ENCODE data around the gene FXYD3. TPM values are rescaled to one million over a fixed set of nuclear protein-coding genes. Genes with fewer than 3 reads are reported as not detected.

The FXYD3 gene
- total RNA-seq, 1 donor from 2014 or later = not detected

- Histone ChIP-seq H3K9ac (no peak overlapping the region), H3F3A (ENCODE audit: low read depth) (no peaks in the 10 kb centered on the region), H2AFZ (replicated peaks) (no peak overlapping the region), H3K27ac (no peak overlapping the region), H3K9me3 (ENCODE audit: low read depth) (no peaks in the 10 kb centered on the region), H3K4me1 (no peaks in the 10 kb centered on the region), H3K4me3 (no peak overlapping the region), H4K20me1 (ENCODE audit: low read depth) (no peaks in the 10 kb centered on the region), H3K36me3 (no peaks in the 10 kb centered on the region), H3K27me3 (peaks cover 4% of the 10 kb centered on the region), H3K4me2 (no peak overlapping the region), H3K79me2 (ENCODE audit: low read depth) (no peaks in the 10 kb centered on the region)
- Mint-ChIP-seq H3K4me3 (no peak overlapping the region), H3K27ac (no peak overlapping the region), H3K9me3 (peaks cover 4% of the 10 kb centered on the region), H3K36me3 (no peaks in the 10 kb centered on the region), H3K4me1 (no peaks in the 10 kb centered on the region), H3K27me3 (ENCODE audit: insufficient read depth, low read depth) (peaks cover 10% of the 10 kb centered on the region)
- TF ChIP-seq CTCF (IDR thresholded peaks at IDR 0.05) (no peak), EZH2 (IDR thresholded peaks at IDR 0.05) (no peak), EZH2phosphoT487 (IDR thresholded peaks at IDR 0.05) (no peak)
- no peak for DNase-seq (ENCODE audit: low spot score)
Measured at GRCh38 chr19:35085947-35086346, 29.7 kb upstream of the FXYD3 start.

GRCh38 chr19:35086455-35086854 lies 29.2 kb upstream of the FXYD3 start:
- DNase-seq (ENCODE audit: low spot score) = no peak
- Mint-ChIP-seq H3K27ac (no peak overlapping the region), H3K4me1 (no peaks in the 10 kb centered on the region), H3K36me3 (no peaks in the 10 kb centered on the region), H3K9me3 (peaks cover 4% of the 10 kb centered on the region), H3K4me3 (no peak overlapping the region), H3K27me3 (ENCODE audit: insufficient read depth, low read depth) (peaks cover 10% of the 10 kb centered on the region)
- Histone ChIP-seq H4K20me1 (ENCODE audit: low read depth) (no peaks in the 10 kb centered on the region), H3K9ac (no peak overlapping the region), H2AFZ (replicated peaks) (no peak overlapping the region), H3K4me2 (no peak overlapping the region), H3K27me3 (peaks cover 8% of the 10 kb centered on the region), H3K4me1 (no peaks in the 10 kb centered on the region), H3K27ac (no peak overlapping the region), H3F3A (ENCODE audit: low read depth) (no peaks in the 10 kb centered on the region), H3K9me3 (ENCODE audit: low read depth) (no peaks in the 10 kb centered on the region), H3K4me3 (no peak overlapping the region), H3K79me2 (ENCODE audit: low read depth) (no peaks in the 10 kb centered on the region), H3K36me3 (no peaks in the 10 kb centered on the region)
- TF ChIP-seq EZH2 (IDR thresholded peaks at IDR 0.05) = no peak
- no peak for TF ChIP-seq CTCF (IDR thresholded peaks at IDR 0.05)

GRCh38 chr19:35087393-35087792 lies 28.2 kb upstream of the FXYD3 start:
- no peak overlapping the region for H3K4me2 ChIP-seq
- H3K9me3 ChIP-seq (ENCODE audit: low read depth) = no peaks in the 10 kb centered on the region
- Mint-ChIP-seq H3K27ac (peak overlapping the region; percentile 27), H3K27me3 (ENCODE audit: insufficient read depth, low read depth) (peaks cover 8% of the 10 kb centered on the region), H3K36me3 (no peaks in the 10 kb centered on the region), H3K9me3 (peaks cover 3% of the 10 kb centered on the region), H3K4me3 (no peak overlapping the region), H3K4me1 (no peaks in the 10 kb centered on the region)
- TF ChIP-seq EZH2phosphoT487 (IDR thresholded peaks at IDR 0.05) = no peak
- TF ChIP-seq CTCF (IDR thresholded peaks at IDR 0.05) = no peak
- no peak for TF ChIP-seq EZH2 (IDR thresholded peaks at IDR 0.05)
- H3K27me3 ChIP-seq = peaks cover 8% of the 10 kb centered on the region
- no peak overlapping the region for H3K27ac ChIP-seq
- H3K9ac ChIP-seq = no peak overlapping the region
- no peaks in the 10 kb centered on the region for H3K4me1 ChIP-seq
- H2AFZ ChIP-seq (replicated peaks) = no peak overlapping the region
- H3K79me2 ChIP-seq (ENCODE audit: low read depth) = no peaks in the 10 kb centered on the region
- H3K4me3 ChIP-seq = no peak overlapping the region
- no peaks in the 10 kb centered on the region for H3F3A ChIP-seq (ENCODE audit: low read depth)
- H3K36me3 ChIP-seq = no peaks in the 10 kb centered on the region
- no peaks in the 10 kb centered on the region for H4K20me1 ChIP-seq (ENCODE audit: low read depth)
- no peak for DNase-seq (ENCODE audit: low spot score)
